NOMO-1 (cell line): ENCODE results near the gene RIMS4.

Experiments used
- DNase-seq, 2 experiments: peaks; one replicate each; lab custom pipeline; 2025; ENCODE audit not compliant: unreplicated experiment in 2 of 2; lab: John Stamatoyannopoulos, UW

The RIMS4 gene

GRCh38 chr20:44704551-44704971 lies 105.8 kb downstream of the RIMS4 start:
- no peak for DNase-seq

GRCh38 chr20:44703956-44704488 lies 106.3 kb downstream of the RIMS4 start:
- no peak for DNase-seq

GRCh38 chr20:44703183-44703925 lies 107.0 kb downstream of the RIMS4 start:
- DNase-seq, result no peak

GRCh38 chr20:44702776-44703175 lies 107.6 kb downstream of the RIMS4 start:
- DNase-seq, result no peak

- no peak for DNase-seq
Measured at GRCh38 chr20:44701858-44702256, 108.5 kb downstream of the RIMS4 start.
